Measurements from ENCODE around the gene EFHD2. TPM values are rescaled to one million over a fixed set of nuclear protein-coding genes. Genes with fewer than 3 reads are reported as not detected.
A peak's percentile ranks its signal among the peaks of the same experiment; 100 is the strongest.

The EFHD2 gene
- polyA plus RNA-seq, 3 donors, result 314 to 329 (median 323) TPM

- H3K9me3 ChIP-seq (replicated peaks in 1 of 2; ENCODE audit: control insufficient read depth in 1 of 2, insufficient read depth in 1 of 2, low read length in 2 of 2), result no peaks in the 10 kb centered on the region
- H3K9ac ChIP-seq (ENCODE audit: insufficient read depth, low read length, poor library complexity, severe bottlenecking), result peak overlapping the region; percentile 25
- DNase-seq, result peak; percentile 32 to 69 (median 62)
- no peaks in the 10 kb centered on the region for H3K79me2 ChIP-seq (ENCODE audit: insufficient read depth, low read length)
- H3K4me2 ChIP-seq (replicated peaks; ENCODE audit: extremely low read depth, low read length, poor library complexity, severe bottlenecking), result peak overlapping the region; percentile 66
- Mint-ChIP-seq H3K27me3 (ENCODE audit: low read depth in 3 of 3) (peaks cover 21 to 40% (median 25%) of the 10 kb centered on the region in 3 donors), H3K9me3 (peaks cover 0 to 1% (median 0%) of the 10 kb centered on the region in 7 donors), H3K36me3 (no peaks in the 10 kb centered on the region), H3K27ac (peak overlapping the region in 5 of 7 donors; percentile 10 to 59 (median 40)), H3K4me3 (peak overlapping the region; percentile 75 to 83), H3K4me1 (peaks cover 26% of the 10 kb centered on the region)
- H3K27me3 ChIP-seq (ENCODE audit: control insufficient read depth in 2 of 2, insufficient read depth in 2 of 2, low read length in 2 of 2), result peaks cover 0 to 11% of the 10 kb centered on the region in 2 donors
- no peak overlapping the region for H3K27ac ChIP-seq (ENCODE audit: low read depth in 1 of 2, low read length in 2 of 2)
- H3K4me3 ChIP-seq (replicated peaks in 1 of 3; ENCODE audit: low read depth in 2 of 3, low read length in 3 of 3), result peak overlapping the region in 2 of 3 experiments; percentile 8 to 55
- 41% methylated on average over 18 of the region's 20 CpGs for WGBS (ENCODE audit: insufficient coverage)
- intact Hi-C loops (cut with micrococcal nuclease), result no loop called here
- H3K36me3 ChIP-seq (replicated peaks in 1 of 2; ENCODE audit: control insufficient read depth in 1 of 2, insufficient read depth in 2 of 2, low read length in 2 of 2), result no peaks in the 10 kb centered on the region
- TF ChIP-seq CTCF (IDR thresholded peaks at IDR 0.05), result no peak
- peak overlapping the region; percentile 63 for H2AFZ ChIP-seq (ENCODE audit: insufficient read depth, low read depth, low read length, poor library complexity, severe bottlenecking)
- H3K4me1 ChIP-seq (ENCODE audit: control insufficient read depth in 1 of 2, insufficient read depth in 2 of 2, low read length in 2 of 2), result peaks cover 21 to 22% of the 10 kb centered on the region in 2 donors
- no peaks in the 10 kb centered on the region for H4K20me1 ChIP-seq (ENCODE audit: insufficient read depth, low read length)
Observed at GRCh38 chr1:15384301-15384901, 25.3 kb upstream of the EFHD2 start.

GRCh38 chr1:15385420-15385819 is 24.3 kb upstream of the EFHD2 start:
- WGBS (ENCODE audit: insufficient coverage), result no CpG with 5 or more reads among the region's 3 CpGs
- Histone ChIP-seq H3K4me1 (ENCODE audit: control insufficient read depth in 1 of 2, insufficient read depth in 2 of 2, low read length in 2 of 2) (peaks cover 21 to 22% of the 10 kb centered on the region in 2 donors), H3K4me2 (replicated peaks; ENCODE audit: extremely low read depth, low read length, poor library complexity, severe bottlenecking) (no peak overlapping the region), H3K9ac (ENCODE audit: insufficient read depth, low read length, poor library complexity, severe bottlenecking) (no peak overlapping the region), H4K20me1 (ENCODE audit: insufficient read depth, low read length) (no peaks in the 10 kb centered on the region), H3K79me2 (ENCODE audit: insufficient read depth, low read length) (no peaks in the 10 kb centered on the region), H3K9me3 (replicated peaks in 1 of 2; ENCODE audit: control insufficient read depth in 1 of 2, insufficient read depth in 1 of 2, low read length in 2 of 2) (no peaks in the 10 kb centered on the region), H3K27ac (ENCODE audit: low read depth in 1 of 2, low read length in 2 of 2) (no peak overlapping the region), H3K36me3 (replicated peaks in 1 of 2; ENCODE audit: control insufficient read depth in 1 of 2, insufficient read depth in 2 of 2, low read length in 2 of 2) (no peaks in the 10 kb centered on the region), H3K27me3 (ENCODE audit: control insufficient read depth in 2 of 2, insufficient read depth in 2 of 2, low read length in 2 of 2) (peaks cover 0 to 11% of the 10 kb centered on the region in 2 donors), H3K4me3 (replicated peaks in 1 of 3; ENCODE audit: low read depth in 2 of 3, low read length in 3 of 3) (no peak overlapping the region), H2AFZ (ENCODE audit: insufficient read depth, low read depth, low read length, poor library complexity, severe bottlenecking) (no peak overlapping the region)
- Mint-ChIP-seq H3K27me3 (ENCODE audit: low read depth in 3 of 3) (peaks cover 18 to 34% (median 26%) of the 10 kb centered on the region in 3 donors), H3K27ac (peak overlapping the region in 1 of 7 donors; percentile 13), H3K36me3 (no peaks in the 10 kb centered on the region), H3K4me3 (peak overlapping the region in 1 of 2 donors; percentile 88), H3K4me1 (peaks cover 26% of the 10 kb centered on the region), H3K9me3 (peaks cover 0 to 1% (median 0%) of the 10 kb centered on the region in 7 donors)
- DNase-seq, result no peak
- intact Hi-C loops (cut with micrococcal nuclease), result no loop called here
- TF ChIP-seq CTCF (IDR thresholded peaks at IDR 0.05), result no peak
